ENCODE data around the gene FTL. TPM values are rescaled to one million over a fixed set of nuclear protein-coding genes. Genes with fewer than 3 reads are reported as not detected.

Gene FTL
- total RNA-seq, 4 donors from 2014 or later = 6,104 to 9,580 (median 8,850) TPM

DNA sequence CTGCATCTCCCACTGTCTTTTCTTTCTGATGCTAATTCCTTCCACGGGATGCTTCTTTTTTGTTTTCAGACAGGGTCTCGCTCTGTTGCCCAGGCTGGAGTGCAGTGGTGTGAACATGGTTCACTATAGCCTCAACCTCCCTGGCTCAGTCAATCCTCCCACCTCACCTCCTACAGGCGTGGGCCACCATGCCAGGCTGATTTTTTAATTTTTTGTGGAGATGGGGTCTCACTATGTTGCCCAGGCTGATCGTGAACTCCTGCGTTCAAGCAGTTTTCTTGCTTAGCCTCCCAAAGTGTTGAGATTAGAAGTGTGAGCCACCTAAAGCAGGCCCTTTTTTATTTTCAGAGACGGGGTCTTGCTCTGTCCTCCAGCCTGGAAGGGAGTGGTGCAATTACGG is 23.2 kb downstream of the FTL start:
- TF ChIP-seq, protein P1, sequence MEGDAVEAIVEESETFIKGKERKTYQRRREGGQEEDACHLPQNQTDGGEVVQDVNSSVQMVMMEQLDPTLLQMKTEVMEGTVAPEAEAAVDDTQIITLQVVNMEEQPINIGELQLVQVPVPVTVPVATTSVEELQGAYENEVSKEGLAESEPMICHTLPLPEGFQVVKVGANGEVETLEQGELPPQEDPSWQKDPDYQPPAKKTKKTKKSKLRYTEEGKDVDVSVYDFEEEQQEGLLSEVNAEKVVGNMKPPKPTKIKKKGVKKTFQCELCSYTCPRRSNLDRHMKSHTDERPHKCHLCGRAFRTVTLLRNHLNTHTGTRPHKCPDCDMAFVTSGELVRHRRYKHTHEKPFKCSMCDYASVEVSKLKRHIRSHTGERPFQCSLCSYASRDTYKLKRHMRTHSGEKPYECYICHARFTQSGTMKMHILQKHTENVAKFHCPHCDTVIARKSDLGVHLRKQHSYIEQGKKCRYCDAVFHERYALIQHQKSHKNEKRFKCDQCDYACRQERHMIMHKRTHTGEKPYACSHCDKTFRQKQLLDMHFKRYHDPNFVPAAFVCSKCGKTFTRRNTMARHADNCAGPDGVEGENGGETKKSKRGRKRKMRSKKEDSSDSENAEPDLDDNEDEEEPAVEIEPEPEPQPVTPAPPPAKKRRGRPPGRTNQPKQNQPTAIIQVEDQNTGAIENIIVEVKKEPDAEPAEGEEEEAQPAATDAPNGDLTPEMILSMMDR (IDR thresholded peaks at IDR 0.05) = no peak
- ATAC-seq (ENCODE audit: low FRiP score) (no peak), DNase-seq (ENCODE audit: low spot score) (no peak)

DNA sequence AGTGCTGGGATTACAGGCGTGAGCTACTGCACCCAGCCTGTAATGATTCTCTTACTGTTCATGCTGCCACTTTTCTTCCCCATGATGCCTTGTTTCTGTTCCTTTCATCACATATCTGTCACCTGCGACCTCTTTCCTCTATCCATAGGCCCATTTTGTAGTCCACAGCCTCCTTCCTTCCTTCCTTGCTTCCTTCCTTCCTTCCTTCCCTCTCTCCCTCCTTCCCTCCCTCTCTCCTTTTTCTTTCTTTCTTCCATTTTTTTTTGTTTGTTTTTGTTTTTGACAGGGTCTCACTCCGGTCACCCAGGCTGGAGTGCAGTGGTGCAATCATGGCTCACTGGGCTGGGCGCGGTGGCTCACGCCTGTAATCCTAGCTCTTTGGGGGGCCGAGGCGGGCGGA is 23.8 kb downstream of the FTL start:
- ATAC-seq (ENCODE audit: low FRiP score) (no peak), DNase-seq (ENCODE audit: low spot score) (no peak)
- TF ChIP-seq, protein P1 (IDR thresholded peaks at IDR 0.05) = no peak

- DNase-seq (ENCODE audit: low spot score) = no peak
- no peak for ATAC-seq (ENCODE audit: low FRiP score)
- TF ChIP-seq, protein P1 (IDR thresholded peaks at IDR 0.05) = no peak
These were observed 24.7 kb downstream of the FTL start for GRCh38 chr19:48989701-48990291.

DNA sequence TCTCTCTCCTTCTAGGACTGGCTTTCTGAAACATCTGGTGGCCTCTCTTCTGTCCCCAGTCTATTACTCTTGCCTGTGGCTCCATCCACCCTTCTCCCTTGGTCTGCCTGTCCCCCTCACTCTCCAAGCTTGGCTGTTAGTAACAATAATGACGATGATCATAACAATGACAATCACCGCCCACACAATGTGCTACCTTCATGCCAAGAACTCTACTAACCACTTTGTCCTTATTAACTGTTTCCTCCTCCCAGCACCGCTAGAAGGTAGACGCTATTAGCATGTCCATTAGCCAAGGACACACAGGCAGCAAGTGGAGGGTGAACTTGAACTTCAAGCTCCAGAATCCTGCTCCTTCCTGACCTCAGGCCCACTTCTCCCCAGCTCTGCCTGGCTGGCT is 25.3 kb downstream of the FTL start:
- TF ChIP-seq, protein P1 (IDR thresholded peaks at IDR 0.05) = no peak
- ATAC-seq (ENCODE audit: low FRiP score) (no peak), DNase-seq (ENCODE audit: low spot score) (no peak)

DNA sequence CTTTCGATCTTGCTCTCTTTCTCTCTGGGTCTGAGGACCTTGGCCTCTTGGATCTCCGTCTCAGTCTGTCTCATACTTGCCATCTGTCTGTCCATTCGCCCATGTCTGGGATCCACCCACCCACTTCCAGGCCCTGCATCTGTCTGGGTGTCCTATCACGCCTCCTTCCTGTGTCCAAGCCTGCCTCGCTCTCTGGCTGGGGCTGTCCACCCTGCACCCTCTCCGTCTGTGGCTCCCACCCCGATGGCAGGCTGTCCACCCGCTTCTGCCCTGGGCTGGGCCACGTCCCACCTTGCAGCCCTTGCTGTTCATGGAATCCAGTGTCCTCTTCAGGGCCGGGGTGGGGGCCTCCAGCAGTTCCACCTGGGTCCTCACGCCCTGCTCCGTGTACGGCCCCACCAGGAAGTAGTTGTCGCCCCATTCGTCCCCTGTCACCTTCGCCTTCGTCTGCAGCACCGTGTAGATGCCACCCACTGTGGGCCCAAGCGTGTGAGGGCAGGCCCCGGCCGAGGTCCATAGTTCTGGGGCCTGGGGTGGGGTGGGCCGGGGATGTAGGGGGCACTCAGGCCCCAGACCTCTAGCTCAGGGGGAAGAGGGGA is 26.0 kb downstream of the FTL start:
- DNase-seq (ENCODE audit: low spot score) (no peak), ATAC-seq (ENCODE audit: low FRiP score) (no peak)
- TF ChIP-seq, protein P1 (IDR thresholded peaks at IDR 0.05) = no peak

DNA sequence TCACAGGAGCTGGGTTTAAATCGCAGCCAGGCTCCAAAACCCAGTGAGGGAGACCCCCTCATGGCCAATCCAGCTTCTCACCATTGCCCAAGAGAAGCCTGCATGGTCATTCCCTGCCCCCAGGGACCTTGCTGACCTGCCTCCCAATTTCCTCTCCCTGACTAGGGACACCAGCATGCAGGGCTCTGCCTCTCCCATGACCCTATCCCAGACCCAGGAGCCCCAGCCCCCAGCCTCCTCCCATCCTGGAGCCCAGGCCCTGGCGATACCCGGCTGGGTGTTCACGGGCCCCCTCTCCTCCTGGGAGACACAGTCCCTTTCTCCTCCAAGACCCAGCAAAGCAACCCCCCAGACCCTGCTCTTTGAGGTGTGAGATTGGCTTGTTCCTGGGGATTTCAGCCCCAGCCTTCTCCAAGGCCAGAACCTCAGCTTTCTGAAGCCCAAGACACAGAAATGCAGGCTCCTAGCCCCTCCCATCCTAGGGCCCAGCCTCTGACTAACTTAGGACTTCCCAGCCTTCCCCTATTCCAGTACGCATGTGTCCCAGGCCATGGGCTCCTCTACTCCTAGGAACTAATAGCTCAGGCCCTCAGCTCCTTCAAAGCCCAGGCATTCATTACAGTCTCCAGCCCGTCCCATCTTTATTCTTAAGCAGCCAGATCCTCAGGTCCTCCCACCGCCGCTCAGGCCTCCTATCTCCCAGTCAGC is 26.9 kb downstream of the FTL start:
- DNase-seq (ENCODE audit: low spot score) (peak; percentile 42), ATAC-seq (ENCODE audit: low FRiP score) (peak; percentile 45)
- TF ChIP-seq, protein P1 (IDR thresholded peaks at IDR 0.05) = no peak
